Panc1 (cell line): Measurements from ENCODE around the gene CALR. TPM values are rescaled to one million over a fixed set of nuclear protein-coding genes. Genes with fewer than 3 reads are reported as not detected.

Experiments used
- ATAC-seq: fragments of 200-7000 bp; cut with Tn5 transposase; 2 replicates; pipeline ENCODE4 v1.9.1; 2020; ENCODE audit warnings: mild to moderate bottlenecking, moderate library complexity
- BruUV-seq: library from RNA; stranded (reverse); fragments of 400-500 nt; replicated peaks from 2 replicates; lab custom pipeline; 2021; lab: Mats Ljungman, UMichigan
- CTCF ChIA-PET: fragments of 300-600 bp; sonication (Branson Sonifier 250); formaldehyde crosslinking; loops from one replicate; lab custom pipeline; 2022; ENCODE audit warnings: antibody characterized with exemption; lab: Charles Lee
- POLR2A ChIA-PET: fragments of 300-600 bp; sonication (Branson Sonifier 250); formaldehyde crosslinking; loops from one replicate; lab custom pipeline; 2022; ENCODE audit warnings: antibody characterized with exemption; lab: Charles Lee
- DNase-seq: peaks from one replicate; pipeline ENCODE4 v3.0.0-alpha.2; 2010; ENCODE audit warnings: low read depth, low spot score
- H3K27ac ChIP-seq: 2 replicates; pipeline ENCODE4 v1.5.1; 2011; ENCODE audit warnings: mild to moderate bottlenecking, low read length, inconsistent platforms
- H3K27me3 ChIP-seq: fragments of 200-500 bp; sonication (Bioruptor generic); 2 replicates; pipeline ENCODE4 v1.6.0; 2014; ENCODE audit warnings: low read length, inconsistent platforms; ENCODE audit not compliant: control insufficient read depth, insufficient read depth
- H3K36me3 ChIP-seq: fragments of 200-500 bp; sonication (Bioruptor generic); 2 replicates; pipeline ENCODE4 v1.5.1; 2014; ENCODE audit warnings: inconsistent platforms, mild to moderate bottlenecking, low read length, moderate library complexity; ENCODE audit not compliant: control insufficient read depth, insufficient read depth
- H3K4me1 ChIP-seq: 2 replicates; pipeline ENCODE4 v1.5.1; 2011; ENCODE audit warnings: inconsistent platforms, mild to moderate bottlenecking, low read length, moderate library complexity; ENCODE audit not compliant: control insufficient read depth, insufficient read depth
- H3K4me3 ChIP-seq, 2 experiments: 2 replicates each; pipeline ENCODE4 v1.5.1; 2011 to 2012; ENCODE audit warnings: low read depth in 2 of 2, low read length in 2 of 2, mild to moderate bottlenecking in 2 of 2, inconsistent platforms in 1 of 2, moderate library complexity in 1 of 2
- H3K9me3 ChIP-seq: fragments of 200-500 bp; sonication (Bioruptor generic); 2 replicates; pipeline ENCODE4 v1.5.1; 2014; ENCODE audit warnings: low read depth, mild to moderate bottlenecking, inconsistent platforms, low read length, moderate library complexity; ENCODE audit not compliant: control insufficient read depth, insufficient read depth
- CTCF ChIP-seq: fragments of 450-650 bp; IDR thresholded peaks from 2 replicates; pipeline ENCODE4 v1.5.1; 2017; ENCODE audit warnings: mild to moderate bottlenecking
- POLR2AphosphoS5 ChIP-seq: IDR thresholded peaks from 2 replicates; pipeline ENCODE4 v1.6.1; 2012; ENCODE audit warnings: mild to moderate bottlenecking, low read depth, low read length, moderate library complexity
- SIN3A ChIP-seq: IDR thresholded peaks from 2 replicates; pipeline ENCODE4 v1.6.1; 2012; ENCODE audit warnings: low read depth, mild to moderate bottlenecking, low read length, moderate library complexity, borderline replicate concordance; ENCODE audit not compliant: insufficient read depth
- TCF7L2 ChIP-seq: IDR thresholded peaks from 2 replicates; pipeline ENCODE4 v1.6.1; 2011; ENCODE audit warnings: mild to moderate bottlenecking, low read depth, low read length, inconsistent platforms
- in situ Hi-C: cut with HindIII; loops from 2 replicates; pipeline ENCODE4 v1.10.0; 2016; ENCODE audit warnings: low sequenced_read_pairs, low pct_unique_long_range_greater_than_20kb
- intact Hi-C: fragments of 100-400 bp; cut with micrococcal nuclease; formaldehyde crosslinking; loops from one replicate; pipeline ENCODE4 v1.10.0; 2022; ENCODE audit not compliant: unreplicated experiment
- total RNA-seq: library from RNA; stranded (reverse); gene quantifications from one replicate; pipeline ENCODE4 v1.2.1, GENCODE V29; 2021; ENCODE audit not compliant: unreplicated experiment
- TF ChIP-seq, protein P1 (sequence below), 2 experiments: IDR thresholded peaks; 2 replicates each; pipeline ENCODE4 v1.6.1; 2011 to 2012; ENCODE audit warnings: low read depth in 2 of 2, control low read depth in 1 of 2, low read length in 1 of 2, mild to moderate bottlenecking in 1 of 2, moderate library complexity in 1 of 2; ENCODE audit not compliant: insufficient read depth in 1 of 2

The CALR gene
- total RNA-seq, 1 experiment from 2014 or later, result 1,060 TPM

GRCh38 chr19:12973236-12973635 is 34.8 kb downstream of the CALR start:
- ChIA-PET POLR2A (no interaction called here), CTCF (interaction anchor here (0.6 kb wide), 1 partner anchor 123 kb away, joined by 6 read pairs; no protein-coding TSS in a partner anchor)
- Histone ChIP-seq H3K27ac (no peak overlapping the region), H3K4me1 (peaks cover 10% of the 10 kb centered on the region), H3K4me3 (no peak overlapping the region), H3K36me3 (no peaks in the 10 kb centered on the region), H3K27me3 (no peaks in the 10 kb centered on the region), H3K9me3 (no peaks in the 10 kb centered on the region)
- TF ChIP-seq, protein P1, sequence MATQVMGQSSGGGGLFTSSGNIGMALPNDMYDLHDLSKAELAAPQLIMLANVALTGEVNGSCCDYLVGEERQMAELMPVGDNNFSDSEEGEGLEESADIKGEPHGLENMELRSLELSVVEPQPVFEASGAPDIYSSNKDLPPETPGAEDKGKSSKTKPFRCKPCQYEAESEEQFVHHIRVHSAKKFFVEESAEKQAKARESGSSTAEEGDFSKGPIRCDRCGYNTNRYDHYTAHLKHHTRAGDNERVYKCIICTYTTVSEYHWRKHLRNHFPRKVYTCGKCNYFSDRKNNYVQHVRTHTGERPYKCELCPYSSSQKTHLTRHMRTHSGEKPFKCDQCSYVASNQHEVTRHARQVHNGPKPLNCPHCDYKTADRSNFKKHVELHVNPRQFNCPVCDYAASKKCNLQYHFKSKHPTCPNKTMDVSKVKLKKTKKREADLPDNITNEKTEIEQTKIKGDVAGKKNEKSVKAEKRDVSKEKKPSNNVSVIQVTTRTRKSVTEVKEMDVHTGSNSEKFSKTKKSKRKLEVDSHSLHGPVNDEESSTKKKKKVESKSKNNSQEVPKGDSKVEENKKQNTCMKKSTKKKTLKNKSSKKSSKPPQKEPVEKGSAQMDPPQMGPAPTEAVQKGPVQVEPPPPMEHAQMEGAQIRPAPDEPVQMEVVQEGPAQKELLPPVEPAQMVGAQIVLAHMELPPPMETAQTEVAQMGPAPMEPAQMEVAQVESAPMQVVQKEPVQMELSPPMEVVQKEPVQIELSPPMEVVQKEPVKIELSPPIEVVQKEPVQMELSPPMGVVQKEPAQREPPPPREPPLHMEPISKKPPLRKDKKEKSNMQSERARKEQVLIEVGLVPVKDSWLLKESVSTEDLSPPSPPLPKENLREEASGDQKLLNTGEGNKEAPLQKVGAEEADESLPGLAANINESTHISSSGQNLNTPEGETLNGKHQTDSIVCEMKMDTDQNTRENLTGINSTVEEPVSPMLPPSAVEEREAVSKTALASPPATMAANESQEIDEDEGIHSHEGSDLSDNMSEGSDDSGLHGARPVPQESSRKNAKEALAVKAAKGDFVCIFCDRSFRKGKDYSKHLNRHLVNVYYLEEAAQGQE (IDR thresholded peaks at IDR 0.05; ENCODE audit: insufficient read depth in 1 of 2, low read depth in 2 of 2, low read length in 1 of 2), result no peak
- TF ChIP-seq POLR2AphosphoS5 (no peak), TCF7L2 (no peak), CTCF (no peak)
- BruUV-seq, result no TSS peak
- no peak for DNase-seq
- intact Hi-C loops (no loop called here), in situ Hi-C loops (no loop called here)
- no peak for ATAC-seq

GRCh38 chr19:12974301-12975220 is 36.2 kb downstream of the CALR start:
- intact Hi-C loops (loop anchor here (5.0 kb wide), 2 partner anchors 118 to 288 kb away; no protein-coding TSS in a partner anchor), in situ Hi-C loops (no loop called here)
- BruUV-seq, result no TSS peak
- ChIA-PET CTCF (interaction anchor here (0.6 kb wide), 1 partner anchor 120 kb away, joined by 3 read pairs; no protein-coding TSS in a partner anchor), POLR2A (interaction anchor here (0.6 kb wide), 1 partner anchor 8 kb away, joined by 3 read pairs; no protein-coding TSS in a partner anchor)
- no peak overlapping the region for H3K4me3 ChIP-seq
- H3K9me3 ChIP-seq, result no peaks in the 10 kb centered on the region
- ATAC-seq (no peak), DNase-seq (no peak)
- peaks cover 5% of the 10 kb centered on the region for H3K4me1 ChIP-seq
- no peaks in the 10 kb centered on the region for H3K36me3 ChIP-seq
- TF ChIP-seq CTCF (no peak), SIN3A (no peak), TCF7L2 (no peak), POLR2AphosphoS5 (no peak)
- TF ChIP-seq, protein P1 (IDR thresholded peaks at IDR 0.05; ENCODE audit: insufficient read depth in 1 of 2, low read depth in 2 of 2, low read length in 1 of 2), result no peak
- no peaks in the 10 kb centered on the region for H3K27me3 ChIP-seq
- H3K27ac ChIP-seq, result no peak overlapping the region
